Measurements from ENCODE around the gene TCHH.

TCHH gene

DNA sequence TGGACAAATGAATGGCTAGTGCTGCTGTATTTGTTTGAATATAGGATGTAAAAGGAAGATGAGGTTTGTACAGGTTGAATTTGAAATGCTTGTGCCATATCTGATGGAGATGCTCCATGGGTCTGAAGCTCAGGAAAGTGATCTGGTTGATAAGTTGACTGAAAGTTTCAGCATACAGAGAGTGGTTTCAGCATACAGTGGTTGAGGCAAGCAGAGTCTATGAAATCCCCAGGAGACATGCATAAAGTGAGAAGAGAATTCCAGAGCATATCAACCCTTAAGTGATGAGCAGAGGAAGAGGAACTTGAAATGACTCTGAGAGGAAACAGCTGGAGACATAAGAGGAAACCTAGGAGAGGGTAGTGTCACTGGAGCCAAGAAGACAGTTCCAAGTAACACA lies 48.1 kb downstream of the TCHH start:
- no peak for DNase-seq

- DNase-seq: no peak
These were observed 53.3 kb downstream of the TCHH start for GRCh38 chr1:152061952-152062351.
